Transverse colon (tissue), 4 donors: ENCODE measurements around the gene PRIMPOL. TPM values are rescaled to one million over a fixed set of nuclear protein-coding genes. Genes with fewer than 3 reads are reported as not detected.

ENCODE experiments used
- DNase-seq: peaks from one replicate; pipeline ENCODE4 v3.0.0-alpha.2; 2019
- H3K27ac ChIP-seq, 4 donors: fragments of 200-600 bp; sonication (generic); 2 replicates each; pipeline ENCODE4 v1.5.1; 2016 to 2018; ENCODE audit warnings: inconsistent platforms in 4 of 4
- H3K27me3 ChIP-seq: fragments of 200-600 bp; sonication (generic); 2 replicates; pipeline ENCODE4 v1.5.1; 2017; ENCODE audit warnings: inconsistent platforms
- H3K36me3 ChIP-seq, 4 donors: fragments of 200-600 bp; sonication (generic); 2 replicates each; pipeline ENCODE4 v1.5.1; 2017 to 2019; ENCODE audit warnings: inconsistent platforms in 4 of 4
- H3K4me1 ChIP-seq, 4 donors: fragments of 200-600 bp; sonication (generic); 2 replicates each; pipeline ENCODE4 v1.5.1; 2017 to 2020; ENCODE audit warnings: inconsistent platforms in 4 of 4
- H3K4me3 ChIP-seq, 4 donors: fragments of 200-600 bp; sonication (generic); 1 replicate in 1 of 4; 2 replicates in 3 of 4; pipeline versions ENCODE4 v1.5.1 to v1.6.1; 2017 to 2019; ENCODE audit warnings: inconsistent platforms in 4 of 4
- H3K9me3 ChIP-seq, 2 donors: fragments of 200-600 bp; sonication (generic); 2 replicates each; pipeline ENCODE4 v1.5.1; 2017 to 2019; ENCODE audit warnings: inconsistent platforms in 2 of 2
- CTCF ChIP-seq, 5 experiments: fragments of 200-600 bp in 3 of 5; fragments of 450-650 bp in 2 of 5; sonication (generic) in 3 of 5; IDR thresholded peaks; 1 replicate in 2 of 5; 2 replicates in 3 of 5; pipeline ENCODE4 v1.5.1; 2016 to 2017; ENCODE audit warnings: antibody characterized with exemption in 5 of 5, inconsistent platforms in 3 of 5, mild to moderate bottlenecking in 2 of 5, moderate library complexity in 1 of 5
- EP300 ChIP-seq: sonication (generic); formaldehyde crosslinking; IDR thresholded peaks from one replicate; pipeline ENCODE4 v1.6.1; 2017; ENCODE audit warnings: antibody characterized with exemption, low read depth
- POLR2A ChIP-seq: fragments of 450-650 bp; IDR thresholded peaks from one replicate; pipeline ENCODE4 v1.6.1; 2016; ENCODE audit warnings: antibody characterized with exemption, mild to moderate bottlenecking, moderate library complexity
- POLR2AphosphoS5 ChIP-seq, 3 donors: sonication (generic); formaldehyde crosslinking; IDR thresholded peaks; one replicate each; pipeline ENCODE4 v1.6.1; 2016; ENCODE audit warnings: antibody characterized with exemption in 3 of 3
- WGBS, 2 donors: methylation state at CpG; one replicate each; pipeline ENCODE4 v1.1.5; 2018; ENCODE audit warnings: low coverage in 1 of 2; 5-methylcytosine and 5-hydroxymethylcytosine counted together
- in situ Hi-C, 4 donors: fragments of 200-750 bp; cut with MboI; loops; one replicate each; pipeline versions ENCODE4 v1.15.0 to v1.15.1; 2017; ENCODE audit warnings: low sequenced_read_pairs in 3 of 4, low pct_ligation_motif_present in 1 of 4, low pct_unique_long_range_greater_than_20kb in 1 of 4
- intact Hi-C: fragments of 100-400 bp; cut with DNase I; formaldehyde crosslinking; loops from one replicate; pipeline ENCODE4 v1.15.1; 2023; ENCODE audit warnings: low total_unique reads
- total RNA-seq, 4 donors: library from RNA; depleted of rRNA; stranded (reverse); fragments of >200 nt; gene quantifications; one replicate each; pipeline ENCODE4 v1.1.0, GENCODE V29; 2016

The PRIMPOL gene
- total RNA-seq, 4 donors from 2014 or later, result 19.7 to 28.1 (median 24.6) TPM; not detected in 1

GRCh38 chr4:184647266-184648053 is 2.1 kb upstream of the PRIMPOL start:
- H3K4me3 ChIP-seq, result peak overlapping the region; percentile 92 to 99 (median 94)

GRCh38 chr4:184648054-184648312 is 1.6 kb upstream of the PRIMPOL start:
- H3K36me3 ChIP-seq, result no peaks in the 10 kb centered on the region
- DNase-seq, result no peak
- in situ Hi-C loops, result loop anchor here in 1 of 4 donors (25.0 kb wide), 1 partner anchor 386 kb away; no protein-coding TSS in a partner anchor
- H3K27ac ChIP-seq, result peak overlapping the region; percentile 99 to 100 (median 99)
- H3K9me3 ChIP-seq, result no peaks in the 10 kb centered on the region
- peaks cover 22 to 51% (median 38%) of the 10 kb centered on the region in 4 donors for H3K4me1 ChIP-seq
- TF ChIP-seq EP300 (no peak), POLR2AphosphoS5 (IDR thresholded peaks at IDR 0.05) (no peak), POLR2A (no peak), CTCF (IDR thresholded peaks at IDR 0.05) (no peak)
- 2 to 3% methylated on average over 6 of the region's 6 CpGs for WGBS, 2 donors
- intact Hi-C loops, result loop anchor here (5.0 kb wide), 1 partner anchor 176 kb away; the partner anchor contains the start of gene IRF2
- no peaks in the 10 kb centered on the region for H3K27me3 ChIP-seq
- H3K4me3 ChIP-seq, result peak overlapping the region; percentile 92 to 99 (median 94)

More at GRCh38 chr4:184647266-184648053, 2.1 kb upstream of the PRIMPOL start:
- H3K27ac ChIP-seq, result peak overlapping the region; percentile 99 to 100 (median 99)
- in situ Hi-C loops, result loop anchor here in 1 of 4 donors (25.0 kb wide), 1 partner anchor 385 kb away; no protein-coding TSS in a partner anchor
- 30 to 37% methylated on average over 6 to 7 of the region's 7 CpGs for WGBS, 2 donors
- H3K36me3 ChIP-seq, result no peaks in the 10 kb centered on the region
- H3K9me3 ChIP-seq, result no peaks in the 10 kb centered on the region
- DNase-seq, result no peak
- intact Hi-C loops, result loop anchor here (5.0 kb wide), 1 partner anchor 175 kb away; the partner anchor contains the start of gene IRF2
- H3K27me3 ChIP-seq, result no peaks in the 10 kb centered on the region
- TF ChIP-seq POLR2AphosphoS5 (IDR thresholded peaks at IDR 0.05), result peak in 1 of 3 donors; percentile 5
- TF ChIP-seq CTCF (IDR thresholded peaks at IDR 0.05), result no peak
- TF ChIP-seq EP300, result no peak
- TF ChIP-seq POLR2A, result no peak
- peaks cover 22 to 51% (median 38%) of the 10 kb centered on the region in 4 donors for H3K4me1 ChIP-seq

- Histone ChIP-seq H3K9me3 (no peaks in the 10 kb centered on the region), H3K4me3 (peak overlapping the region; percentile 92 to 99 (median 94)), H3K27ac (peak overlapping the region; percentile 99 to 100 (median 99)), H3K4me1 (peaks cover 22 to 51% (median 38%) of the 10 kb centered on the region in 4 donors), H3K36me3 (no peaks in the 10 kb centered on the region), H3K27me3 (no peaks in the 10 kb centered on the region)
- in situ Hi-C loops, result loop anchor here in 1 of 4 donors (25.0 kb wide), 1 partner anchor 386 kb away; no protein-coding TSS in a partner anchor
- WGBS, 2 donors, result 0% methylated on average over 9 to 48 of the region's 52 CpGs
- intact Hi-C loops, result loop anchor here (5.0 kb wide), 1 partner anchor 176 kb away; the partner anchor contains the start of gene IRF2
- DNase-seq, result peak; percentile 72
- TF ChIP-seq POLR2AphosphoS5 (IDR thresholded peaks at IDR 0.05) (no peak), EP300 (no peak), POLR2A (no peak), CTCF (IDR thresholded peaks at IDR 0.05) (no peak)
These were observed 1.1 kb upstream of the PRIMPOL start for GRCh38 chr4:184648313-184649025.
